Measurements from ENCODE around the gene IL1F10. TPM values are rescaled to one million over a fixed set of nuclear protein-coding genes. Genes with fewer than 3 reads are reported as not detected.

The IL1F10 gene
- total RNA-seq, 2 experiments from 2014 or later = not detected

DNA sequence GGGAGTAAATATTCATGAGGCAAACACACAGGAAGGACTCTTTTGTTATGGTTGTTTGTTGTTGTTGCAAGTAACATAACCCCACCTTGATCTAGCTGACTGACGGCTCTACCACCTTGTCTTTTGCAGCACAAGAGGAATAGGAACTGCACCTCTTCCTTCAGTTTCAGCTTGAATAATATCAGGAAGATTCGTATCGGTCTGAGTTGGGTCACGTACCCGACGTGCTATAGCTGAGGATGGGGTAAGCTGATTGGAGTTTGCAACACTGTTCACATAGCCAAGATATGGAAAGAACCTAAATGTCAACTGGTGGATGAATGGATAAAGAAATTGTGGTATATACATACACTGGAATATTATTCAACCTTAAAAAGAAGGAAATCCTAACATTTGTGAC lies 45.1 kb downstream of the IL1F10 start:
- POLR2A ChIA-PET = no interaction called here
- H2AFZ ChIP-seq (ENCODE audit: low read length) = no peak overlapping the region
- H3K4me2 ChIP-seq (ENCODE audit: low read length) = no peak overlapping the region

DNA sequence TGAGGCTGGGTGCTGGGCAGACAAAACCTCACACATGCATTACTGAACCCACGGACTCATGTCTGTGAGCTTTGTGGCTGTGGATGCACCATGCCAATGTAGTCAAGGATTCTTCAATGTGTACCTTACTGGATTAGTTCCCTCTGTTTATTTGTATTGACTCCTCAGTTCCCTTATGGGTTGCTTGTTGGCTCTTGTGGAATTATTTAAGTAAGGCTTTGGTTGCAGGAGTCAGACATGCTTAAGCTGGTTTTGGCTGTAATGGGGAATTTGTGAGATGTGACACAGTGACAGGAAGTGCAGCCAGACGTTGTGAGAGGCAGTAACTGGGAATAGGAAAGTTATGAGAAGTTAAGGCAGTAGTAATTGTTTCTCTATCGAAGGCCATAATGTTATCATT lies 46.0 kb downstream of the IL1F10 start:
- no peaks in the 10 kb centered on the region for H3K9me2 ChIP-seq (ENCODE audit: insufficient read depth, low read length)
- no peaks in the 10 kb centered on the region for H3K79me2 ChIP-seq (ENCODE audit: insufficient read depth, low read depth, low read length)
- peaks cover 5% of the 10 kb centered on the region for H3K4me1 ChIP-seq (ENCODE audit: insufficient read depth, low read length, poor library complexity, severe bottlenecking)
- no peak overlapping the region for H3K4me2 ChIP-seq (ENCODE audit: low read length)
- H3K9me3 ChIP-seq (ENCODE audit: low read length) = no peaks in the 10 kb centered on the region
- H3K36me3 ChIP-seq (ENCODE audit: insufficient read depth, low read length) = no peaks in the 10 kb centered on the region
- ChIA-PET CTCF (ENCODE audit: unreplicated experiment) (no interaction called here), POLR2A (no interaction called here)
- no peak for TF ChIP-seq EZH2phosphoT487 (IDR thresholded peaks at IDR 0.05; ENCODE audit: borderline replicate concordance, low read depth, low read length)
- TF ChIP-seq, protein P1, sequence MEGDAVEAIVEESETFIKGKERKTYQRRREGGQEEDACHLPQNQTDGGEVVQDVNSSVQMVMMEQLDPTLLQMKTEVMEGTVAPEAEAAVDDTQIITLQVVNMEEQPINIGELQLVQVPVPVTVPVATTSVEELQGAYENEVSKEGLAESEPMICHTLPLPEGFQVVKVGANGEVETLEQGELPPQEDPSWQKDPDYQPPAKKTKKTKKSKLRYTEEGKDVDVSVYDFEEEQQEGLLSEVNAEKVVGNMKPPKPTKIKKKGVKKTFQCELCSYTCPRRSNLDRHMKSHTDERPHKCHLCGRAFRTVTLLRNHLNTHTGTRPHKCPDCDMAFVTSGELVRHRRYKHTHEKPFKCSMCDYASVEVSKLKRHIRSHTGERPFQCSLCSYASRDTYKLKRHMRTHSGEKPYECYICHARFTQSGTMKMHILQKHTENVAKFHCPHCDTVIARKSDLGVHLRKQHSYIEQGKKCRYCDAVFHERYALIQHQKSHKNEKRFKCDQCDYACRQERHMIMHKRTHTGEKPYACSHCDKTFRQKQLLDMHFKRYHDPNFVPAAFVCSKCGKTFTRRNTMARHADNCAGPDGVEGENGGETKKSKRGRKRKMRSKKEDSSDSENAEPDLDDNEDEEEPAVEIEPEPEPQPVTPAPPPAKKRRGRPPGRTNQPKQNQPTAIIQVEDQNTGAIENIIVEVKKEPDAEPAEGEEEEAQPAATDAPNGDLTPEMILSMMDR (conservative IDR thresholded peaks at IDR 0.05; ENCODE audit: low read length) = no peak
- DNase-seq (ENCODE audit: low spot score) = no peak
- no peaks in the 10 kb centered on the region for H4K20me1 ChIP-seq (ENCODE audit: insufficient read depth, low read length)
- intact Hi-C loops (cut with micrococcal nuclease; ENCODE audit: unreplicated experiment) = no loop called here
- H3K4me3 ChIP-seq (ENCODE audit: low read depth, low read length, poor library complexity, severe bottlenecking) = no peak overlapping the region
- no TSS peak for BruUV-seq (replicated peaks)
- no peak overlapping the region for H2AFZ ChIP-seq (ENCODE audit: low read length)
- no peak overlapping the region for H3K27ac ChIP-seq (ENCODE audit: low read depth, low read length, poor library complexity, severe bottlenecking)

More for the DNA sequence above, 45.1 kb downstream of the IL1F10 start:
- Histone ChIP-seq H3K4me1 (ENCODE audit: insufficient read depth, low read length, poor library complexity, severe bottlenecking) (peaks cover 5% of the 10 kb centered on the region), H3K9me2 (ENCODE audit: insufficient read depth, low read length) (no peaks in the 10 kb centered on the region), H3K79me2 (ENCODE audit: insufficient read depth, low read depth, low read length) (no peaks in the 10 kb centered on the region), H4K20me1 (ENCODE audit: insufficient read depth, low read length) (no peaks in the 10 kb centered on the region), H3K4me3 (ENCODE audit: low read depth, low read length, poor library complexity, severe bottlenecking) (no peak overlapping the region), H3K27ac (ENCODE audit: low read depth, low read length, poor library complexity, severe bottlenecking) (no peak overlapping the region), H3K9me3 (ENCODE audit: low read length) (no peaks in the 10 kb centered on the region), H3K36me3 (ENCODE audit: insufficient read depth, low read length) (no peaks in the 10 kb centered on the region)
- CTCF ChIA-PET (ENCODE audit: unreplicated experiment) = no interaction called here
- TF ChIP-seq, protein P1 (conservative IDR thresholded peaks at IDR 0.05; ENCODE audit: low read length) = no peak
- no TSS peak for BruUV-seq (replicated peaks)
- intact Hi-C loops (cut with micrococcal nuclease; ENCODE audit: unreplicated experiment) = no loop called here
- no peak for DNase-seq (ENCODE audit: low spot score)

DNA sequence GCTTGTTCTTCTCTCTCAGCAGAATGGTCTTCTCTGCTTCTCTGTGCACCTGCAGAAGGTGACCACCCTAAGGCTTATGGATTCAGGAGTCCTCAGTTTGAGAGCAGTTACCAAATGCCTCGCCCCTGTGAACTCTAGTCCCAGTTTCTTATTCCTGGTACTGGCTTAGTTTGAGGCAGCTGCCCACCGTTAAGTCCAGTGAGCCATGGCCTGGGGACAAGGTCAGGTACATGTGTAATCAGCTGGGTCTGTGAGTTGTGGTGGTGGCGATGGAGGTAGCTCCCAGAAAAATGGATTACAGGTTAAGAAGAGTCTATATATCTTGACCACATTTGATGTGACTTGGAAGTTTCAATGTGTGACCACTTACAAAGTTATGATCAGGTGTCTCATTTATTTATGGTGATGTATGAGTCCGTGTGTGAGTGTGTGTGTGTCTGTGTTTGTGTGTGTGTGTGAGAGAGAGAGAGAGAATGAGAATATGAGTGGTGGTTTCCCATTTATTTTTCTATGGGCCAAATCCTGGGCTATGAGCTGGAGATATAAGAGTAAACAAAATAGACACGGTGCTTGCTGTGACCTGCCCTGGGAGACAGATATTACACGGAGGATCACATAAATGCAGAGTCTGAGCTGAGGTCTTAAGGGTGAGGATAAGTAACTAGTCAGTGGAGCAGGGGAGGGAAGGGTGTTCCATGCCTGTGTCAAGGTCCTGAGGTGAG lies 46.6 kb downstream of the IL1F10 start:
- no peak overlapping the region for H3K27ac ChIP-seq (ENCODE audit: low read depth, low read length, poor library complexity, severe bottlenecking)
- H3K36me3 ChIP-seq (ENCODE audit: insufficient read depth, low read length) = no peaks in the 10 kb centered on the region
- no peaks in the 10 kb centered on the region for H4K20me1 ChIP-seq (ENCODE audit: insufficient read depth, low read length)
- H3K9me3 ChIP-seq (ENCODE audit: low read length) = no peaks in the 10 kb centered on the region
- H3K4me3 ChIP-seq (ENCODE audit: low read depth, low read length, poor library complexity, severe bottlenecking) = no peak overlapping the region
- no peak for DNase-seq (ENCODE audit: low spot score)
- H2AFZ ChIP-seq (ENCODE audit: low read length) = no peak overlapping the region
- BruUV-seq (replicated peaks) = no TSS peak
- intact Hi-C loops (cut with micrococcal nuclease; ENCODE audit: unreplicated experiment) = no loop called here
- CTCF ChIA-PET (ENCODE audit: unreplicated experiment) = no interaction called here
- POLR2A ChIA-PET = no interaction called here
- H3K79me2 ChIP-seq (ENCODE audit: insufficient read depth, low read depth, low read length) = no peaks in the 10 kb centered on the region
- TF ChIP-seq EZH2phosphoT487 (IDR thresholded peaks at IDR 0.05; ENCODE audit: borderline replicate concordance, low read depth, low read length) = no peak
- TF ChIP-seq, protein P1 (conservative IDR thresholded peaks at IDR 0.05; ENCODE audit: low read length) = no peak
- no peak overlapping the region for H3K4me2 ChIP-seq (ENCODE audit: low read length)
- H3K4me1 ChIP-seq (ENCODE audit: insufficient read depth, low read length, poor library complexity, severe bottlenecking) = peaks cover 5% of the 10 kb centered on the region
- no peaks in the 10 kb centered on the region for H3K9me2 ChIP-seq (ENCODE audit: insufficient read depth, low read length)
